Measurements from ENCODE around the gene RIPK1.
"Not testable (repeated sequence)": the region's sequence is repeated elsewhere in the genome, so short reads cannot be mapped to it uniquely, and the experiment has no call there.

DNA sequence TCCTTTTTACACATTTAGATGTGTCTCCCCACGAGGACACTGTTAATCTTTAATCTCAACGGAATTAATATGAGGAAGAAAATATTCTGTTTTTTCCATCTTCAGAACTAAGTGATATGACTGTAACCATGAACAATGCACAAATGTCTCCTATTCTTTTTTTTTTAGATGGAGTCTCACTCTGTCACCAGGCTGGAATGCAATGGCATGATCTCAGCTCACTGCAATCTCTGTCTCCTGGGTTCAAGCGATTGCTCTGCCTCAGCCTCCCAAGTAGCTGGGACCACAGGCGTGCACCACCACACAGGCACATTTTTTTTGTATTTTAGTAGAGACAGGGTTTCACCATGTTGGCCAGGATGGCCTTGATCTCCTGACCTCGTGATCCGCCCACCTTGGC is 69.6 kb downstream of the RIPK1 start:
- TF ChIP-seq NR2C2 (CRISPR knock-in tag; IDR thresholded peaks at IDR 0.05); NR2C2 (tag; IDR thresholded peaks at IDR 0.05); NBN (IDR thresholded peaks at IDR 0.05; ENCODE audit: low read depth); CHD1 (IDR thresholded peaks at IDR 0.05; ENCODE audit: low read length); CBX5 (IDR thresholded peaks at IDR 0.05; ENCODE audit: borderline replicate concordance, low read depth); TEAD1 (CRISPR knock-in tag; IDR thresholded peaks at IDR 0.05); MITF (IDR thresholded peaks at IDR 0.05); C11orf30 (IDR thresholded peaks at IDR 0.05; ENCODE audit: low read depth); NCOR1 (IDR thresholded peaks at IDR 0.05); POLR2A (conservative IDR thresholded peaks at IDR 0.05); CAMTA2 (CRISPR knock-in tag; conservative IDR thresholded peaks at IDR 0.05): not testable (repeated sequence)
- TF ChIP-seq, protein P1, sequence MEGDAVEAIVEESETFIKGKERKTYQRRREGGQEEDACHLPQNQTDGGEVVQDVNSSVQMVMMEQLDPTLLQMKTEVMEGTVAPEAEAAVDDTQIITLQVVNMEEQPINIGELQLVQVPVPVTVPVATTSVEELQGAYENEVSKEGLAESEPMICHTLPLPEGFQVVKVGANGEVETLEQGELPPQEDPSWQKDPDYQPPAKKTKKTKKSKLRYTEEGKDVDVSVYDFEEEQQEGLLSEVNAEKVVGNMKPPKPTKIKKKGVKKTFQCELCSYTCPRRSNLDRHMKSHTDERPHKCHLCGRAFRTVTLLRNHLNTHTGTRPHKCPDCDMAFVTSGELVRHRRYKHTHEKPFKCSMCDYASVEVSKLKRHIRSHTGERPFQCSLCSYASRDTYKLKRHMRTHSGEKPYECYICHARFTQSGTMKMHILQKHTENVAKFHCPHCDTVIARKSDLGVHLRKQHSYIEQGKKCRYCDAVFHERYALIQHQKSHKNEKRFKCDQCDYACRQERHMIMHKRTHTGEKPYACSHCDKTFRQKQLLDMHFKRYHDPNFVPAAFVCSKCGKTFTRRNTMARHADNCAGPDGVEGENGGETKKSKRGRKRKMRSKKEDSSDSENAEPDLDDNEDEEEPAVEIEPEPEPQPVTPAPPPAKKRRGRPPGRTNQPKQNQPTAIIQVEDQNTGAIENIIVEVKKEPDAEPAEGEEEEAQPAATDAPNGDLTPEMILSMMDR (IDR thresholded peaks at IDR 0.05 in 2 of 3, conservative IDR thresholded peaks at IDR 0.05 in 1 of 3; ENCODE audit: insufficient read depth in 2 of 3, low read depth in 1 of 3, low read length in 3 of 3), result not testable (repeated sequence)
